Mesendoderm (in vitro differentiated cells): Measurements from ENCODE around the gene PJA1.

Experiments used
- DNase-seq: peaks from one replicate; pipeline ENCODE4 v3.0.0; 2013
- H2AK5ac ChIP-seq: 2 replicates; pipeline ENCODE4 v1.6.1; 2013; ENCODE audit warnings: low read length, inconsistent platforms
- H2BK120ac ChIP-seq: 2 replicates; pipeline ENCODE4 v1.6.1; 2013; ENCODE audit warnings: low read depth, mild to moderate bottlenecking, low read length, moderate library complexity, mixed read lengths
- H2BK15ac ChIP-seq: replicated peaks from 2 replicates; pipeline ENCODE4 v1.6.1; 2013; ENCODE audit warnings: low read depth, mild to moderate bottlenecking, moderate library complexity
- H2BK5ac ChIP-seq: 2 replicates; pipeline ENCODE4 v1.6.1; 2013; ENCODE audit warnings: low read length, inconsistent platforms
- H3K18ac ChIP-seq: 2 replicates; pipeline ENCODE4 v1.6.1; 2013; ENCODE audit warnings: mild to moderate bottlenecking, low read length, mixed read lengths
- H3K23ac ChIP-seq: one replicate; pipeline ENCODE4 v1.6.1; 2013; ENCODE audit warnings: low read length
- H3K27ac ChIP-seq: 2 replicates; pipeline ENCODE4 v1.5.1; 2013; ENCODE audit warnings: low read depth, mild to moderate bottlenecking, inconsistent platforms, low read length, moderate library complexity
- H3K27me3 ChIP-seq: 2 replicates; pipeline ENCODE4 v1.6.1; 2013; ENCODE audit warnings: low read length, control low read depth, mild to moderate bottlenecking, inconsistent platforms; ENCODE audit not compliant: insufficient read depth, poor library complexity
- H3K36me3 ChIP-seq: 2 replicates; pipeline ENCODE4 v1.6.1; 2013; ENCODE audit warnings: low read length, inconsistent platforms; ENCODE audit not compliant: control insufficient read depth, insufficient read depth
- H3K4ac ChIP-seq: one replicate; pipeline ENCODE4 v1.6.1; 2013; ENCODE audit warnings: low read depth, mild to moderate bottlenecking, low read length, moderate library complexity
- H3K4me1 ChIP-seq: 2 replicates; pipeline ENCODE4 v1.6.1; 2013; ENCODE audit warnings: low read depth, low read length, inconsistent platforms; ENCODE audit not compliant: control insufficient read depth
- H3K4me2 ChIP-seq: 2 replicates; pipeline ENCODE4 v1.6.1; 2013; ENCODE audit warnings: low read length
- H3K4me3 ChIP-seq: 2 replicates; pipeline ENCODE4 v1.5.1; 2013; ENCODE audit warnings: mild to moderate bottlenecking, low read length
- H3K56ac ChIP-seq: one replicate; pipeline ENCODE4 v1.6.1; 2013; ENCODE audit warnings: low read length
- H3K79me1 ChIP-seq: 2 replicates; pipeline ENCODE4 v1.6.1; 2013; ENCODE audit warnings: low read length, inconsistent platforms
- H3K79me2 ChIP-seq: 2 replicates; pipeline ENCODE4 v1.6.1; 2013; ENCODE audit warnings: mild to moderate bottlenecking, low read length; ENCODE audit not compliant: control insufficient read depth, insufficient read depth
- H3K9ac ChIP-seq: 2 replicates; pipeline ENCODE4 v1.6.1; 2013; ENCODE audit warnings: low read length, inconsistent platforms
- H4K5ac ChIP-seq: one replicate; pipeline ENCODE4 v1.6.1; 2013; ENCODE audit warnings: low read length
- H4K8ac ChIP-seq: one replicate; pipeline ENCODE4 v1.6.1; 2013; ENCODE audit warnings: low read depth, mild to moderate bottlenecking, control low read depth, low read length, moderate library complexity
- WGBS: extraction: QIAGEN DNeasy Blood & Tissue Kit; methylation state at CpG from one replicate; pipeline ENCODE4 v1.1.7; 2013; ENCODE audit warnings: low lambda C conversion rate, missing lambda C conversion rate; ENCODE audit not compliant: insufficient coverage; ENCODE audit errors: extremely low coverage; 5-methylcytosine and 5-hydroxymethylcytosine counted together

PJA1 gene

DNA sequence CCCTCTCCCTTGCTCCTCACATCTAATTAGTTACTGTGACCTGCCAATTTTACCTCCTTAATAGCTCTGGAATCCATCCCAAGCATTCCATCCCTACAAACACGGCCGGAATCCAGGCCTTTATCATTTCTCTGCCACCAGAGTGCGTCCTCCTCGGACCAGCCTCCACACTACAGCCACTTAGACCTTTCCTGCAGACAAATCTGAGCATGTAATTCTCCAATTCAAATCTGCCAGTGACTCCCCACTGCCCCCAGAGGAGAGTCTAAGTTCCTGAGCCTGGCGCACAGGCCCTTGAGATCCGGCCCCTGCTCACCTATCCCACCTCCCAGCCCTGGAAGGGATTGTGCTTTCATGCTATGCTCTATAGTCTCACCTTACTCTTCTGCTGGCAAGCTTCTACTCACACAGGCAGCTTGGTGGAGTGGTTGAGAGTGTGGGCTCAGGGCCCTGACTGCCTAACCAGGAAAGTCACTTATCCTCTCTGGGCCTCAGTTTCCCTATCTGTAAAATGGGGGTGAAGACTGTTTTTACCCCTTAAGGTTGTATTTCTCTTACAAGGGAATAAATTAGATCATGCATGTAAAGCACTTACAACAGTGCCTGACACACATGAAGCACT lies 31.2 kb downstream of the PJA1 start:
- Histone ChIP-seq H2BK15ac (no peak overlapping the region), H4K5ac (no peak overlapping the region), H3K79me1 (no peaks in the 10 kb centered on the region), H3K56ac (no peak overlapping the region), H3K79me2 (no peaks in the 10 kb centered on the region), H3K4me3 (no peak overlapping the region), H3K27ac (no peak overlapping the region), H4K8ac (no peak overlapping the region), H2BK5ac (no peak overlapping the region), H3K18ac (no peak overlapping the region), H2AK5ac (no peak overlapping the region), H3K9ac (no peak overlapping the region), H3K4me2 (no peak overlapping the region), H3K4me1 (no peaks in the 10 kb centered on the region), H3K23ac (no peak overlapping the region), H2BK120ac (no peak overlapping the region), H3K27me3 (no peaks in the 10 kb centered on the region), H3K4ac (no peak overlapping the region), H3K36me3 (no peaks in the 10 kb centered on the region)
- WGBS = no CpG with 5 or more reads among the region's 6 CpGs
- DNase-seq = peak; percentile 96

DNA sequence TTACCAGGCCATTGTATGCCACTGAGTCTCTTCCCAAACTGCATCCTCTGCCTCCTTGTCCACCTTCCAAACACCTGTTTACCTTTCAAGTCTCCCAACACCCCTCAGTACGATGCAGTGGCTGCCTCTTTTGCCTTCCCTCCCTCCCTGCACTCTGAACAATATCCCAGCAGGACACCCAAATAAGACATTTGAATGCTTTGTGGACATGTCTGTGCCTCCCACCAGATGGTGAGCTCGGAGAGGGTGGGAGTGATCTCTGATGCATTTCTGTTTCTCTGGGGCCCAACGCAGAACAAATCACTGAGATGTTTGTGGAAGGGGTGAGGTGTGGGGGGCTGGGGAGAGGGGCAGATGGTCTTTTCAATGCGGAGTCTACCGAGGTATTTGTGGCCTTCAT lies 33.4 kb downstream of the PJA1 start:
- Histone ChIP-seq H4K8ac (no peak overlapping the region), H3K27me3 (no peaks in the 10 kb centered on the region), H2BK15ac (no peak overlapping the region), H3K4me2 (no peak overlapping the region), H3K18ac (no peak overlapping the region), H3K4ac (no peak overlapping the region), H3K9ac (no peak overlapping the region), H2BK5ac (no peak overlapping the region), H3K79me1 (no peaks in the 10 kb centered on the region), H4K5ac (no peak overlapping the region), H3K4me3 (no peak overlapping the region), H2BK120ac (no peak overlapping the region), H3K4me1 (no peaks in the 10 kb centered on the region), H3K56ac (no peak overlapping the region), H3K23ac (no peak overlapping the region), H3K36me3 (no peaks in the 10 kb centered on the region), H3K27ac (no peak overlapping the region), H2AK5ac (no peak overlapping the region), H3K79me2 (no peaks in the 10 kb centered on the region)
- DNase-seq = no peak
- no CpG with 5 or more reads among the region's 5 CpGs for WGBS

DNA sequence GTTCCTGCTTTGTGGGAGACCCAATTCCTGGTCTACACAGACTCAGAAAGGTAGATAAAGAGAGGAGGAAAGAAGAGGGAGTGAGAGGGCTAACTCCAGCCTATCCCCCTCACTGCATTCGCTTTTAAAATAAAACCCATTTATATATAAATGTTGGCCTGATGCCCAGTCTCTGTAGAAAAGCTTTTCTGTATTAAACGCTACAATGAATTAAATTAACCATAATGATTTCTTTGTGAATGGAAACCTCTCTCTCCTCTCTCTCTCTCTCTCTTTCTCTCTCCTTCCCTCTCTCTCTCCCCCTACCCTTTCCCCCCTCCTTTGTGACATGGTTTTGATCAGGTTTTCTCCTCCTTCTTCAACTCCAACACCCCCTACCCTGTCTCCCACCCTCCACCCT lies 34.8 kb downstream of the PJA1 start:
- no peak overlapping the region for H4K5ac ChIP-seq
- no peak for DNase-seq
- no peaks in the 10 kb centered on the region for H3K27me3 ChIP-seq
- H3K56ac ChIP-seq = no peak overlapping the region
- no peak overlapping the region for H3K23ac ChIP-seq
- no peak overlapping the region for H2BK15ac ChIP-seq
- no peaks in the 10 kb centered on the region for H3K79me2 ChIP-seq
- H3K18ac ChIP-seq = no peak overlapping the region
- no peaks in the 10 kb centered on the region for H3K4me1 ChIP-seq
- no peaks in the 10 kb centered on the region for H3K36me3 ChIP-seq
- no peak overlapping the region for H3K4ac ChIP-seq
- H2BK5ac ChIP-seq = no peak overlapping the region
- H3K9ac ChIP-seq = no peak overlapping the region
- H3K4me2 ChIP-seq = no peak overlapping the region
- no peaks in the 10 kb centered on the region for H3K79me1 ChIP-seq
- no peak overlapping the region for H3K4me3 ChIP-seq
- no peak overlapping the region for H4K8ac ChIP-seq
- no peak overlapping the region for H2BK120ac ChIP-seq
- H3K27ac ChIP-seq = no peak overlapping the region
- no peak overlapping the region for H2AK5ac ChIP-seq
- WGBS = no CpG with 5 or more reads among the region's 2 CpGs

- no peaks in the 10 kb centered on the region for H3K36me3 ChIP-seq
- no peak overlapping the region for H4K8ac ChIP-seq
- no CpG with 5 or more reads among the region's 34 CpGs for WGBS
- H3K79me2 ChIP-seq = no peaks in the 10 kb centered on the region
- no peak overlapping the region for H3K4me2 ChIP-seq
- H2BK5ac ChIP-seq = no peak overlapping the region
- peak overlapping the region; percentile 60 for H3K56ac ChIP-seq
- no peak overlapping the region for H3K9ac ChIP-seq
- H3K4me3 ChIP-seq = no peak overlapping the region
- no peak overlapping the region for H3K4ac ChIP-seq
- H3K27ac ChIP-seq = no peak overlapping the region
- no peak overlapping the region for H2BK120ac ChIP-seq
- H3K18ac ChIP-seq = no peak overlapping the region
- no peaks in the 10 kb centered on the region for H3K79me1 ChIP-seq
- no peak overlapping the region for H3K23ac ChIP-seq
- no peaks in the 10 kb centered on the region for H3K27me3 ChIP-seq
- H4K5ac ChIP-seq = no peak overlapping the region
- H2AK5ac ChIP-seq = no peak overlapping the region
- H3K4me1 ChIP-seq = no peaks in the 10 kb centered on the region
- DNase-seq = peak; percentile 38
- H2BK15ac ChIP-seq = no peak overlapping the region
These were observed 36.7 kb downstream of the PJA1 start for GRCh38 chrX:69128588-69128987.

DNA sequence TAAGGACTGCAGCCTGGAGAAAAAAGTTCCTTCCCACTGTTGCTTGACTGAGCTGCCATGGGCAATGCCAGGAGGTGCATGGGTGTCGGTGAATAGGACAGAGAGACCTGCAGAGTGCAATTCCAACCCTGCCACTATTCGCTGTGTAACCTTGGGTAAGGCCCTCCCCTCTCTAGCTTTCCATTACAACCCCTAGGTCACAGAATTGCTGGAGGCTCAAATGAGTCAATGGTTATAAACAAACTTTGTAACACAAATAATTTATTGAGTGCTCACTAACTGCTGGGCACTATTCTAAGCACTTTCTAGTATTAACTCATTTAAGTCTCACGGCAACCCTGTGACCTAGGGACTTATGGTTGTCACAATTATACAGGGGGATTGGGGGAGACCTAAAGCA lies 37.8 kb downstream of the PJA1 start:
- Histone ChIP-seq H3K36me3 (no peaks in the 10 kb centered on the region), H3K79me2 (no peaks in the 10 kb centered on the region), H4K8ac (no peak overlapping the region), H2BK15ac (no peak overlapping the region), H3K9ac (no peak overlapping the region), H3K27ac (no peak overlapping the region), H2AK5ac (no peak overlapping the region), H3K4me1 (no peaks in the 10 kb centered on the region), H3K18ac (no peak overlapping the region), H3K4me2 (no peak overlapping the region), H3K56ac (no peak overlapping the region), H3K79me1 (no peaks in the 10 kb centered on the region), H3K23ac (no peak overlapping the region), H2BK120ac (no peak overlapping the region), H3K4ac (no peak overlapping the region), H3K4me3 (no peak overlapping the region), H3K27me3 (no peaks in the 10 kb centered on the region), H4K5ac (no peak overlapping the region), H2BK5ac (no peak overlapping the region)
- WGBS = no CpG with 5 or more reads among the region's 3 CpGs
- DNase-seq = no peak

DNA sequence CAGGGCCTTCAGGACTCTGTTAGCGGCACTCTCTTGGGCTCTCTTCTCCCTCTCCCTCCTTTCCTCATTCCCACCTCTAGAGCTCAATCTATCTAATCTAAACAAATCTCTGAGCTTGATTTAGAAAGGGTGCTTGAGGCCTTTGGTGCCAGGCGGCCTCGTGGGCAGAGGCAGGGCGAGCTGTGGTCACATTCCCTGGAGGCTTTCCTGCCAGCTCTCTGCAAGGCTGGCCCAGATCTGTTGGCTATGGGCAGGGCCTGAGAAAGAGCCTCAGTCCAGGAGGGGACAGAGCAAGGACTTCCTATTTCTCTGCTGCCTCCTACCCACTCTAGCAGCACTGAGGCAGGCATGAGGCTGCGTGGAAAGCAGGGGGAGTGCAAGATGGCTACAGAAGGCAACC lies 38.6 kb downstream of the PJA1 start:
- no peak for DNase-seq
- Histone ChIP-seq H3K4me2 (no peak overlapping the region), H3K4ac (no peak overlapping the region), H3K4me3 (no peak overlapping the region), H4K8ac (no peak overlapping the region), H3K4me1 (no peaks in the 10 kb centered on the region), H3K27me3 (no peaks in the 10 kb centered on the region), H2BK5ac (no peak overlapping the region), H2AK5ac (no peak overlapping the region), H2BK15ac (no peak overlapping the region), H3K79me1 (no peaks in the 10 kb centered on the region), H3K79me2 (no peaks in the 10 kb centered on the region), H2BK120ac (no peak overlapping the region), H3K23ac (no peak overlapping the region), H3K56ac (no peak overlapping the region), H3K9ac (no peak overlapping the region), H4K5ac (no peak overlapping the region), H3K27ac (no peak overlapping the region), H3K36me3 (no peaks in the 10 kb centered on the region), H3K18ac (no peak overlapping the region)
- WGBS = no CpG with 5 or more reads among the region's 5 CpGs
